ENCODE results near the gene P2RY12. TPM values are rescaled to one million over a fixed set of nuclear protein-coding genes. Genes with fewer than 3 reads are reported as not detected.

The P2RY12 gene
- 1 to 10 TPM in 1 of 4 donors, under 1 TPM in 2, not detected in 1; 0.52 to 1.1 (median 0.56) TPM for total RNA-seq

DNA sequence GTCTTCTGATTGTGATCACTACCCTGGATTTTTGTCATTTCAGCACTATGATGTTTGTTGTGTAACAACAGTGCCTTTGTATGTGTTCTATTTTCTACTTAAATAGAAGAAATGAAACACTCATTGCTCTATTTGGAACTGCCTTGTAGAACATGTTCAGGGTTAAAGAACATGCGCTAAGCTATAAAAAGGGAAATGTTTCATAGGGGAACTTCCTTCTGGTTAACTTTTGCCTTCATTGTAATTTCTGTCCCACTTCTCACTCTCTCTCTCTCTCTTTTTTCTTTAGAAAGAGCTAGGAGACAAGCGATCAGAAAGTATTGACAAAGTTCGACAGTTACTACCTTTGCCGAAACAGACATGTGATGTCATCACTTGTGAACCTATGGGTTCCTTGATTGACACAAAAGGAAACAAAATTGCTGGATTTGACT lies at the start of gene P2RY12:
Gene P2RY12, minus strand, starts transcription at position 13 of the 434 bp plus-strand sequence. CDS start 45,908 bp downstream, outside the sequence.
- H3K4me1 ChIP-seq: no peaks in the 10 kb centered on the region
- intact Hi-C loops (cut with DNase I; ENCODE audit: low total_unique reads) (no loop called here), in situ Hi-C loops (cut with MboI; ENCODE audit: low sequenced_read_pairs in 4 of 4) (no loop called here)
- H3K36me3 ChIP-seq: no peaks in the 10 kb centered on the region
- H3K9me3 ChIP-seq: no peaks in the 10 kb centered on the region
- ATAC-seq: no peak
- H3K27me3 ChIP-seq: no peaks in the 10 kb centered on the region
- no peak for DNase-seq
- TF ChIP-seq CTCF (IDR thresholded peaks at IDR 0.05 in 4 of 5, conservative IDR thresholded peaks at IDR 0.05 in 1 of 5) (no peak), POLR2A (IDR thresholded peaks at IDR 0.05) (no peak)
- no peak within 1 kb of the TSS for H3K27ac ChIP-seq
- peak within 1 kb of the TSS in 2 of 4 donors; percentile 3 to 18 for H3K4me3 ChIP-seq

GRCh38 chr3:151432616-151433372 lies 48.2 kb upstream of the P2RY12 start:
- Histone ChIP-seq H3K4me3 (no peak overlapping the region), H3K36me3 (no peaks in the 10 kb centered on the region), H3K27me3 (no peaks in the 10 kb centered on the region), H3K27ac (no peak overlapping the region), H3K9me3 (no peaks in the 10 kb centered on the region), H3K4me1 (no peaks in the 10 kb centered on the region)
- intact Hi-C loops (cut with DNase I; ENCODE audit: low total_unique reads) (no loop called here), in situ Hi-C loops (cut with MboI; ENCODE audit: low sequenced_read_pairs in 4 of 4) (loop anchor here in 2 of 4 donors (10.0 kb wide), 2 partner anchors 402 to 482 kb away; no protein-coding TSS in a partner anchor)
- DNase-seq: no peak
- TF ChIP-seq CTCF (IDR thresholded peaks at IDR 0.05 in 4 of 5, conservative IDR thresholded peaks at IDR 0.05 in 1 of 5) (no peak), POLR2A (IDR thresholded peaks at IDR 0.05) (no peak)
- ATAC-seq: no peak

DNA sequence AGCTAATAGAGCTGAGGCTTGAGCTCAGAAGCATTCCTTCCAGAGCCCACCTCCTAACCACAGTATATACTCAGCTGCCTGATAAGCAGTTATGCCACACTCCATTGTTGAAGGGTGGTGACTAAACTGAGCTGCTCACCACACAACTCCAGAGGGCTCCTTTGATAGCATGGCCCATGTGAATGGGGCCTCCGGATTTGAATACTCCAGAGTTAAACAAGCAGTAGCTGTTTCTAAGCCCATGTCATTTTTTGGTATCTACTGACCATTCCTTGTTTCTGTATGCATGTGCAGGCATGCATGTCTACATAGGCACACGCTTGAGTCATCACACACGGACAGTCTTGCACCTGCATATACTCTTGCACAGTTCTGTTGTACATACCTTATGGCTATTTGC lies 47.4 kb upstream of the P2RY12 start:
- H3K4me3 ChIP-seq: no peak overlapping the region
- TF ChIP-seq POLR2A (IDR thresholded peaks at IDR 0.05) (no peak), CTCF (IDR thresholded peaks at IDR 0.05 in 4 of 5, conservative IDR thresholded peaks at IDR 0.05 in 1 of 5) (no peak)
- H3K9me3 ChIP-seq: no peaks in the 10 kb centered on the region
- H3K27ac ChIP-seq: no peak overlapping the region
- no peaks in the 10 kb centered on the region for H3K4me1 ChIP-seq
- in situ Hi-C loops (cut with MboI; ENCODE audit: low sequenced_read_pairs in 4 of 4): loop anchor here in 2 of 4 donors (10.0 kb wide), 2 partner anchors 403 to 483 kb away; no protein-coding TSS in a partner anchor
- no peaks in the 10 kb centered on the region for H3K36me3 ChIP-seq
- no peaks in the 10 kb centered on the region for H3K27me3 ChIP-seq
- DNase-seq (no peak), ATAC-seq (no peak)
- intact Hi-C loops (cut with DNase I; ENCODE audit: low total_unique reads): no loop called here

GRCh38 chr3:151430821-151431484 lies 46.4 kb upstream of the P2RY12 start:
- H3K27me3 ChIP-seq: no peaks in the 10 kb centered on the region
- no peaks in the 10 kb centered on the region for H3K36me3 ChIP-seq
- no peak overlapping the region for H3K27ac ChIP-seq
- intact Hi-C loops (cut with DNase I; ENCODE audit: low total_unique reads): no loop called here
- H3K4me1 ChIP-seq: no peaks in the 10 kb centered on the region
- no peak for DNase-seq
- no peak overlapping the region for H3K4me3 ChIP-seq
- TF ChIP-seq CTCF (IDR thresholded peaks at IDR 0.05 in 4 of 5, conservative IDR thresholded peaks at IDR 0.05 in 1 of 5) (no peak), POLR2A (IDR thresholded peaks at IDR 0.05) (no peak)
- ATAC-seq: no peak
- in situ Hi-C loops (cut with MboI; ENCODE audit: low sequenced_read_pairs in 4 of 4): loop anchor here in 2 of 4 donors (10.0 kb wide), 2 partner anchors 404 to 484 kb away; no protein-coding TSS in a partner anchor
- no peaks in the 10 kb centered on the region for H3K9me3 ChIP-seq
